Measurements from ENCODE around the gene IL36RN.

- TF ChIP-seq CTCF (IDR thresholded peaks at IDR 0.05) = no peak
- no peak for TF ChIP-seq POLR2A (IDR thresholded peaks at IDR 0.05)
Measured at GRCh38 chr2:113098532-113098931, 39.5 kb downstream of the IL36RN start.

All from heart left ventricle (tissue), 13 donors.